Sigmoid colon (tissue), 7 donors: ENCODE data around the gene ZNF506. TPM values are rescaled to one million over a fixed set of nuclear protein-coding genes. Genes with fewer than 3 reads are reported as not detected.
"Not testable (repeated sequence)": the region's sequence is repeated elsewhere in the genome, so short reads cannot be mapped to it uniquely, and the experiment has no call there.

ENCODE experiments used
- DNase-seq: peaks from one replicate; pipeline ENCODE4 v3.0.0-alpha.2; 2019
- H3K27ac ChIP-seq, 4 donors: fragments of 200-600 bp; sonication (generic); one replicate each; pipeline ENCODE4 v1.5.1; 2016 to 2019; ENCODE audit warnings: mild to moderate bottlenecking in 1 of 4
- H3K27me3 ChIP-seq, 3 donors: fragments of 200-600 bp; sonication (generic); one replicate each; pipeline ENCODE4 v1.5.1; 2019; ENCODE audit warnings: mild to moderate bottlenecking in 1 of 3
- H3K36me3 ChIP-seq, 4 donors: fragments of 200-600 bp; sonication (generic); one replicate each; pipeline ENCODE4 v1.5.1; 2016 to 2019
- H3K4me1 ChIP-seq, 4 donors: fragments of 200-600 bp; sonication (generic); one replicate each; pipeline ENCODE4 v1.5.1; 2017 to 2019
- H3K4me3 ChIP-seq, 4 donors: fragments of 200-600 bp; sonication (generic); one replicate each; pipeline ENCODE4 v1.5.1; 2017 to 2019; ENCODE audit warnings: mild to moderate bottlenecking in 2 of 4, moderate library complexity in 1 of 4
- H3K9me3 ChIP-seq, 4 donors: fragments of 200-600 bp in 3 of 4; sonication (generic) in 3 of 4; one replicate each; pipeline versions ENCODE4 v1.5.1 to v1.6.1; 2013 to 2019
- EP300 ChIP-seq, 4 donors: sonication (generic); formaldehyde crosslinking; IDR thresholded peaks; one replicate each; pipeline ENCODE4 v1.6.1; 2017; ENCODE audit warnings: antibody characterized with exemption in 4 of 4
- POLR2A ChIP-seq, 2 donors: fragments of 450-650 bp; IDR thresholded peaks; one replicate each; pipeline ENCODE4 v1.6.1; 2016; ENCODE audit warnings: antibody characterized with exemption in 2 of 2, mild to moderate bottlenecking in 2 of 2, moderate library complexity in 2 of 2
- POLR2AphosphoS5 ChIP-seq, 4 donors: sonication (generic); formaldehyde crosslinking; IDR thresholded peaks; one replicate each; pipeline ENCODE4 v1.6.1; 2017; ENCODE audit warnings: antibody characterized with exemption in 4 of 4
- WGBS, 2 donors: extraction: QIAGEN DNeasy Blood & Tissue Kit; methylation state at CpG; one replicate each; pipeline ENCODE4 v1.1.7; 2013; 5-methylcytosine and 5-hydroxymethylcytosine counted together
- intact Hi-C: fragments of 100-400 bp; cut with DNase I; formaldehyde crosslinking; loops from one replicate; pipeline ENCODE4 v1.15.1; 2023
- polyA plus RNA-seq, 3 donors: library from polyadenylated mRNA; stranded (reverse); fragments of 200-250 nt; gene quantifications; one replicate each; pipeline ENCODE4 v1.2.3, GENCODE V29; 2013
- total RNA-seq, 4 donors: library from RNA; depleted of rRNA; stranded (reverse); fragments of >200 nt; gene quantifications; one replicate each; pipeline ENCODE4 v1.1.0, GENCODE V29; 2016
- TF ChIP-seq, protein P1 (sequence below), 4 experiments: fragments of 450-650 bp in 3 of 4; fragments of 200-600 bp in 1 of 4; IDR thresholded peaks; one replicate each; pipeline ENCODE4 v1.5.1; 2016 to 2019; ENCODE audit warnings: antibody characterized with exemption in 4 of 4, mild to moderate bottlenecking in 3 of 4, moderate library complexity in 2 of 4
- donor health status: healthy with polysubstance abuse.
- donor health status: Bipolar disorder and iron deficiency.
- donor health status: healthy.

The ZNF506 gene
- total and polyA plus RNA-seq, 7 donors, result 2.4 to 45.7 (median 21.9) TPM

DNA sequence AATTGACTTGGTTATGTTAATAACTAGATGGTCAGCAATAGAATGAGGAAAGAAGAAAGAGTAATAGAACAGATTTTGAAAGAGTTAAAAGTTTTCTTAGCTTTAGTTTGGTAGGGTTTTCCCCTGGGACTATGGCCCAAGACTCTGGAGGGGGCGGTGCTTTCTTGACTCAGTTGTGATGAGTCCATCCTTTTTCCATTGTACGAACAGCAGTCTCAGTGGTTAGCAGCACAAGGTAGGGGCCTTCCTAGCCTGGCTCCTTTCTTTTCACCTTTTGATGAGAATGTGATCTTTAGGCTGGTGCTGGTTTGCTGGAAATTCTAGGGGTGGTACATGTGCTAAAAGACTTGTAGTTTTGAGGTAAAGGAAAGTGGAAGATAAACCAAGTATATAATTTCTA is 38.8 kb downstream of the ZNF506 start:
- H3K9me3 ChIP-seq, result no peaks in the 10 kb centered on the region
- intact Hi-C loops, result no loop called here
- no peak overlapping the region for H3K27ac ChIP-seq
- WGBS, 2 donors, result 89 to 90% methylated on average over 2 of the region's 2 CpGs
- TF ChIP-seq, protein P1, sequence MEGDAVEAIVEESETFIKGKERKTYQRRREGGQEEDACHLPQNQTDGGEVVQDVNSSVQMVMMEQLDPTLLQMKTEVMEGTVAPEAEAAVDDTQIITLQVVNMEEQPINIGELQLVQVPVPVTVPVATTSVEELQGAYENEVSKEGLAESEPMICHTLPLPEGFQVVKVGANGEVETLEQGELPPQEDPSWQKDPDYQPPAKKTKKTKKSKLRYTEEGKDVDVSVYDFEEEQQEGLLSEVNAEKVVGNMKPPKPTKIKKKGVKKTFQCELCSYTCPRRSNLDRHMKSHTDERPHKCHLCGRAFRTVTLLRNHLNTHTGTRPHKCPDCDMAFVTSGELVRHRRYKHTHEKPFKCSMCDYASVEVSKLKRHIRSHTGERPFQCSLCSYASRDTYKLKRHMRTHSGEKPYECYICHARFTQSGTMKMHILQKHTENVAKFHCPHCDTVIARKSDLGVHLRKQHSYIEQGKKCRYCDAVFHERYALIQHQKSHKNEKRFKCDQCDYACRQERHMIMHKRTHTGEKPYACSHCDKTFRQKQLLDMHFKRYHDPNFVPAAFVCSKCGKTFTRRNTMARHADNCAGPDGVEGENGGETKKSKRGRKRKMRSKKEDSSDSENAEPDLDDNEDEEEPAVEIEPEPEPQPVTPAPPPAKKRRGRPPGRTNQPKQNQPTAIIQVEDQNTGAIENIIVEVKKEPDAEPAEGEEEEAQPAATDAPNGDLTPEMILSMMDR (IDR thresholded peaks at IDR 0.05), result no peak
- TF ChIP-seq POLR2AphosphoS5 (IDR thresholded peaks at IDR 0.05) (no peak), POLR2A (IDR thresholded peaks at IDR 0.05) (no peak)
- H3K36me3 ChIP-seq, result peaks cover 0 to 15% (median 0%) of the 10 kb centered on the region in 4 donors
- no peak overlapping the region for H3K4me3 ChIP-seq
- peaks cover 0 to 6% (median 1%) of the 10 kb centered on the region in 4 donors for H3K4me1 ChIP-seq
- no peaks in the 10 kb centered on the region for H3K27me3 ChIP-seq
- no peak for DNase-seq

GRCh38 chr19:19781791-19782190 is 39.8 kb downstream of the ZNF506 start:
- H3K9me3 ChIP-seq, H3K27me3 ChIP-seq, intact Hi-C loops, H3K27ac ChIP-seq, H3K36me3 ChIP-seq, H3K4me3 ChIP-seq, DNase-seq: not testable (repeated sequence)
- H3K4me1 ChIP-seq, result peaks cover 0 to 15% (median 10%) of the 10 kb centered on the region in 4 donors
- 90 to 94% methylated on average over 6 of the region's 6 CpGs for WGBS, 2 donors

DNA sequence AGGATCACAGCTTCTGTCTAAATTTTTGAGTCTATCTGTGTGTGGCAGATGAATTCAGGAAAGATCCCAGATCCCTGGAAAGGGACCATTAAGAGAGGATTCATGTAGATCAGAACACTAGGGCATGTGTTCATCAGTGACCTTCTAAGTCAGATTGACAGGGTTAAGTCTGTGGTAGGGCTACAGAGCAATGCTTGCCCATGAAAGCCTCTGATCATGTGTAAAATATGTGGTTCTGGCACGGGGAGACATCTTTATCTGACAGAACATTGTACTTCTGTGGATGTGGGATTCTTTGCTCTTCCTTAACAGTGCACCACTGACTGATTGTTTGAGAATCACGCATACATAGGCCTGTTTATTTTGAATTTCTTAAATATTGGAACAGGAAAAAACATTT is 42.9 kb downstream of the ZNF506 start:
- intact Hi-C loops, result no loop called here
- TF ChIP-seq, protein P1 (IDR thresholded peaks at IDR 0.05), result no peak
- TF ChIP-seq POLR2A (IDR thresholded peaks at IDR 0.05), result no peak
- no peak for TF ChIP-seq POLR2AphosphoS5 (IDR thresholded peaks at IDR 0.05)
- TF ChIP-seq EP300 (IDR thresholded peaks at IDR 0.05), result no peak
- Histone ChIP-seq H3K36me3 (no peaks in the 10 kb centered on the region), H3K4me1 (peaks cover 0 to 24% (median 18%) of the 10 kb centered on the region in 4 donors), H3K4me3 (no peak overlapping the region), H3K9me3 (no peaks in the 10 kb centered on the region), H3K27ac (no peak overlapping the region), H3K27me3 (no peaks in the 10 kb centered on the region)
- DNase-seq, result no peak
- WGBS, 2 donors, result 95% methylated on average over 2 of the region's 2 CpGs

GRCh38 chr19:19777692-19778091 is 43.9 kb downstream of the ZNF506 start:
- Histone ChIP-seq H3K27ac (no peak overlapping the region), H3K9me3 (no peaks in the 10 kb centered on the region), H3K36me3 (no peaks in the 10 kb centered on the region), H3K4me3 (peak overlapping the region in 1 of 4 donors; percentile 75), H3K27me3 (no peaks in the 10 kb centered on the region), H3K4me1 (peaks cover 0 to 24% (median 18%) of the 10 kb centered on the region in 4 donors)
- no peak for TF ChIP-seq POLR2A (IDR thresholded peaks at IDR 0.05)
- TF ChIP-seq POLR2AphosphoS5 (IDR thresholded peaks at IDR 0.05), result no peak
- TF ChIP-seq, protein P1 (IDR thresholded peaks at IDR 0.05), result no peak
- no peak for TF ChIP-seq EP300 (IDR thresholded peaks at IDR 0.05)
- intact Hi-C loops, result loop anchor here (1.0 to 2.0 kb wide), 2 partner anchors 44 to 115 kb away; partner anchors contain the start of genes ATP13A1 and ZNF14
- WGBS, 2 donors, result 88 to 91% methylated on average over 5 of the region's 5 CpGs
- DNase-seq, result no peak

- TF ChIP-seq POLR2A (IDR thresholded peaks at IDR 0.05), result no peak
- no peak for TF ChIP-seq EP300 (IDR thresholded peaks at IDR 0.05)
- TF ChIP-seq, protein P1 (IDR thresholded peaks at IDR 0.05), result no peak
- TF ChIP-seq POLR2AphosphoS5 (IDR thresholded peaks at IDR 0.05), result peak; percentile 19 to 80 (median 72)
- peak; percentile 99 for DNase-seq
- Histone ChIP-seq H3K27me3 (no peaks in the 10 kb centered on the region), H3K36me3 (no peaks in the 10 kb centered on the region), H3K27ac (peak overlapping the region; percentile 70 to 79 (median 76)), H3K4me3 (peak overlapping the region; percentile 56 to 75 (median 70)), H3K4me1 (peaks cover 0 to 24% (median 18%) of the 10 kb centered on the region in 4 donors), H3K9me3 (no peaks in the 10 kb centered on the region)
- intact Hi-C loops, result loop anchor here (1.0 to 2.0 kb wide), 3 partner anchors 43 to 114 kb away; partner anchors contain the start of genes ATP13A1, ZNF14 and ZNF253
- WGBS, 2 donors, result 0% methylated on average over 36 of the region's 36 CpGs
Measured at GRCh38 chr19:19776206-19777008, 45.1 kb downstream of the ZNF506 start.
